Activated CD8-positive, alpha-beta memory T cell treated with anti-CD3 and anti-CD28 coated beads, Interleukin-2, amount 10 ng/mL, durations not matched to agents 7 days and 5 days (primary cell): ENCODE data around the gene MGAT4C. TPM values are rescaled to one million over a fixed set of nuclear protein-coding genes. Genes with fewer than 3 reads are reported as not detected.

Source experiments
- ATAC-seq: fragments of 150-1000 bp; cut with Tn5 transposase; one replicate; pipeline ENCODE4 v1.10.0; 2021; ENCODE audit warnings: moderate library complexity
- CTCF ChIA-PET: fragments of 350-600 bp; sonication (Branson Sonifier 250); formaldehyde crosslinking; loops from one replicate; lab custom pipeline; 2021; ENCODE audit warnings: antibody characterized with exemption; lab: Charles Lee
- DNase-seq: peaks from one replicate; pipeline ENCODE4 v3.0.0-alpha.2; 2020
- H3K27ac Mint-ChIP-seq: one replicate; pipeline ENCODE4 v1.8.0; 2021; ENCODE audit warnings: mild to moderate bottlenecking, mixed read lengths
- H3K27me3 Mint-ChIP-seq: one replicate; pipeline ENCODE4 v1.8.0; 2021; ENCODE audit warnings: mixed read lengths
- H3K36me3 Mint-ChIP-seq: one replicate; pipeline ENCODE4 v1.8.0; 2021; ENCODE audit warnings: mild to moderate bottlenecking, mixed read lengths
- H3K4me1 Mint-ChIP-seq: one replicate; pipeline ENCODE4 v1.8.0; 2021; ENCODE audit warnings: mixed read lengths
- H3K4me3 Mint-ChIP-seq: one replicate; pipeline ENCODE4 v1.8.0; 2021; ENCODE audit warnings: mild to moderate bottlenecking, moderate library complexity, mixed read lengths
- H3K9me3 Mint-ChIP-seq: one replicate; pipeline ENCODE4 v1.8.0; 2022; ENCODE audit warnings: low read depth, mixed read lengths
- total RNA-seq, 2 experiments: library from RNA; stranded (reverse); gene quantifications; one replicate each; pipeline ENCODE4 v1.2.3, GENCODE V29; 2021

The MGAT4C gene
- total RNA-seq, 2 experiments from 2014 or later, result not detected

GRCh38 chr12:86052921-86053320, 203.3 kb downstream of the MGAT4C start:
- no peak for DNase-seq
- no peaks in the 10 kb centered on the region for H3K36me3 Mint-ChIP-seq
- peaks cover 7% of the 10 kb centered on the region for H3K9me3 Mint-ChIP-seq
- CTCF ChIA-PET, result no interaction called here
- H3K4me3 Mint-ChIP-seq, result no peak overlapping the region
- no peak overlapping the region for H3K27ac Mint-ChIP-seq
- H3K27me3 Mint-ChIP-seq, result no peaks in the 10 kb centered on the region
- no peaks in the 10 kb centered on the region for H3K4me1 Mint-ChIP-seq
- ATAC-seq, result no peak

DNA sequence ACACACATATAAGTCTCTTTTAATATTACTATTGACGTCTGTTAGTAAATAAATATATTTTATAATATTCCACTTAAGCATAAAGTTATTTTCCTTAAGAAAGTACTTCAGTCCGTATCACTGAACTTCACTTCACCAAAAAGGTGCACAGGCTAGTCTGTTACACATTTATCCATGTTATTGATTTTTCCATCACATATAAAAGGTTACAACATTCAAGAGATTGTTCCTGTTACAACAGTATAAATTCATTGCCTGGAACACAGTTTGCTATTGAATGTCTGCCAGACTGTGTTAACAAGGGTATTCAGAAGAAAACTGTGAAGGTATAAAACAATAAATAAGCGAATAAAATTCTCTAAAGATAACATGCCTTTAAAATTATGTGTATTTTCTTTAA, 206.2 kb downstream of the MGAT4C start:
- CTCF ChIA-PET, result no interaction called here
- no peak for ATAC-seq
- Mint-ChIP-seq H3K27ac (no peak overlapping the region), H3K4me3 (no peak overlapping the region), H3K9me3 (peaks cover 5% of the 10 kb centered on the region), H3K4me1 (no peaks in the 10 kb centered on the region), H3K36me3 (no peaks in the 10 kb centered on the region), H3K27me3 (no peaks in the 10 kb centered on the region)
- DNase-seq, result no peak

GRCh38 chr12:86044396-86044795, 211.8 kb downstream of the MGAT4C start:
- Mint-ChIP-seq H3K4me1 (no peaks in the 10 kb centered on the region), H3K9me3 (peaks cover 22% of the 10 kb centered on the region), H3K27me3 (no peaks in the 10 kb centered on the region), H3K36me3 (no peaks in the 10 kb centered on the region), H3K27ac (no peak overlapping the region), H3K4me3 (no peak overlapping the region)
- no peak for DNase-seq
- no peak for ATAC-seq
- CTCF ChIA-PET, result no interaction called here

GRCh38 chr12:86042062-86042461, 214.1 kb downstream of the MGAT4C start:
- H3K27ac Mint-ChIP-seq, result no peak overlapping the region
- no peaks in the 10 kb centered on the region for H3K4me1 Mint-ChIP-seq
- peaks cover 26% of the 10 kb centered on the region for H3K9me3 Mint-ChIP-seq

GRCh38 chr12:86018361-86018760, 237.8 kb downstream of the MGAT4C start:
- H3K4me3 Mint-ChIP-seq, result no peak overlapping the region
- DNase-seq, result no peak
- no peaks in the 10 kb centered on the region for H3K4me1 Mint-ChIP-seq
- ATAC-seq, result no peak
- peaks cover 2% of the 10 kb centered on the region for H3K9me3 Mint-ChIP-seq
- H3K27me3 Mint-ChIP-seq, result no peaks in the 10 kb centered on the region
- no peaks in the 10 kb centered on the region for H3K36me3 Mint-ChIP-seq
- CTCF ChIA-PET, result no interaction called here
- no peak overlapping the region for H3K27ac Mint-ChIP-seq

More at GRCh38 chr12:86042062-86042461, 214.1 kb downstream of the MGAT4C start:
- DNase-seq (no peak), ATAC-seq (no peak)
- CTCF ChIA-PET, result no interaction called here
- Mint-ChIP-seq H3K36me3 (no peaks in the 10 kb centered on the region), H3K27me3 (no peaks in the 10 kb centered on the region), H3K4me3 (no peak overlapping the region)

- Mint-ChIP-seq H3K27me3 (no peaks in the 10 kb centered on the region), H3K27ac (no peak overlapping the region), H3K4me1 (no peaks in the 10 kb centered on the region), H3K4me3 (no peak overlapping the region), H3K9me3 (peaks cover 2% of the 10 kb centered on the region), H3K36me3 (no peaks in the 10 kb centered on the region)
- DNase-seq (no peak), ATAC-seq (no peak)
- CTCF ChIA-PET, result no interaction called here
These were observed 241.2 kb downstream of the MGAT4C start for GRCh38 chr12:86015026-86015425.

GRCh38 chr12:86006727-86007126, 249.5 kb downstream of the MGAT4C start:
- ATAC-seq (no peak), DNase-seq (no peak)
- Mint-ChIP-seq H3K4me1 (no peaks in the 10 kb centered on the region), H3K4me3 (no peak overlapping the region), H3K36me3 (no peaks in the 10 kb centered on the region), H3K9me3 (peaks cover 12% of the 10 kb centered on the region), H3K27ac (no peak overlapping the region), H3K27me3 (no peaks in the 10 kb centered on the region)
- CTCF ChIA-PET, result no interaction called here

DNA sequence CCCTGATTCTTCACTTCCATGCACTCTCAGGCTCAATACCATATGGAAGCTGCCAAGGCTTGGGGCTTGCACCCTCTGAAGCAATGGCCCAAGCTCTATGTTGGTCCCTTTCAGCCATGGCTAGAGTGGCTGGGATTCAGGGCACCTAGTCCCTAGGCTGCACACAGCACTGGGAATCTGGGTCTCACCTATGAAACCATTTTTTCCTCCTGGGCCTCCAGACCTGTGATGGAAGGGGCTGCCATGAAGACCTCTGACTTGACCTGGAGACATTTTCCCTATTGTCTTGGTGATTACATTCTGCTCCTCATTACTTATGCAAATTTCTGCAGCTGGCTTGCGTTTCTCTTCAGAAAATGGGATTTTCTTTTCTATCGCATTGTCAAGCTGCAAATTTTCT, 258.1 kb downstream of the MGAT4C start:
- H3K4me3 Mint-ChIP-seq, result no peak overlapping the region
- no peak overlapping the region for H3K27ac Mint-ChIP-seq
- no peak for ATAC-seq
- H3K27me3 Mint-ChIP-seq, result no peaks in the 10 kb centered on the region
- CTCF ChIA-PET, result no interaction called here
- no peak for DNase-seq
- H3K36me3 Mint-ChIP-seq, result no peaks in the 10 kb centered on the region
- no peaks in the 10 kb centered on the region for H3K4me1 Mint-ChIP-seq
- peaks cover 12% of the 10 kb centered on the region for H3K9me3 Mint-ChIP-seq

DNA sequence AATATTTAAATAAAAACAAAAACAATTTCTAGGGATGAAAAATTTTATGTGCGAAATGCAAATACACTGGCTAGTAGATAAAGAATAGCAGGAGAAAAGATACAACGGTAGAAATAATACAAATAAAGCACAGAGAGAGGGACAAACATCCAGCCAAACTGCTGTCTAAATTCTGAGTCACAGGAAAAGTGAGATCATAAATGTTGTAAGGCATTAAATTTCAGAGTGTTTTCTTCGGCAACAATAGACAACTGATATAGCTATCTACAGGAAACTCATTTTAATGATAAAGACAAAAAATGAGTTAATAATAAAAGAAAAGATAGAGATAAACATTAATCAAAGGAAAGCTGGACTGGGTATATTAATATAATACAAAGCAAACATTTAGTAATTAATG, 259.9 kb downstream of the MGAT4C start:
- no peaks in the 10 kb centered on the region for H3K36me3 Mint-ChIP-seq
- no peak overlapping the region for H3K27ac Mint-ChIP-seq
- no peak overlapping the region for H3K4me3 Mint-ChIP-seq
- CTCF ChIA-PET, result no interaction called here
- no peaks in the 10 kb centered on the region for H3K4me1 Mint-ChIP-seq
- H3K27me3 Mint-ChIP-seq, result no peaks in the 10 kb centered on the region
- ATAC-seq (no peak), DNase-seq (no peak)
- peaks cover 16% of the 10 kb centered on the region for H3K9me3 Mint-ChIP-seq

GRCh38 chr12:85993746-85994145, 262.4 kb downstream of the MGAT4C start:
- Mint-ChIP-seq H3K4me3 (no peak overlapping the region), H3K27ac (no peak overlapping the region), H3K36me3 (no peaks in the 10 kb centered on the region), H3K9me3 (peaks cover 15% of the 10 kb centered on the region), H3K27me3 (no peaks in the 10 kb centered on the region), H3K4me1 (no peaks in the 10 kb centered on the region)
- CTCF ChIA-PET, result no interaction called here
- no peak for DNase-seq
- ATAC-seq, result no peak

GRCh38 chr12:85985996-85986395, 270.2 kb downstream of the MGAT4C start:
- Mint-ChIP-seq H3K27ac (no peak overlapping the region), H3K4me3 (no peak overlapping the region), H3K9me3 (peaks cover 4% of the 10 kb centered on the region), H3K36me3 (no peaks in the 10 kb centered on the region), H3K4me1 (no peaks in the 10 kb centered on the region), H3K27me3 (no peaks in the 10 kb centered on the region)
- DNase-seq (no peak), ATAC-seq (no peak)
- CTCF ChIA-PET, result no interaction called here

DNA sequence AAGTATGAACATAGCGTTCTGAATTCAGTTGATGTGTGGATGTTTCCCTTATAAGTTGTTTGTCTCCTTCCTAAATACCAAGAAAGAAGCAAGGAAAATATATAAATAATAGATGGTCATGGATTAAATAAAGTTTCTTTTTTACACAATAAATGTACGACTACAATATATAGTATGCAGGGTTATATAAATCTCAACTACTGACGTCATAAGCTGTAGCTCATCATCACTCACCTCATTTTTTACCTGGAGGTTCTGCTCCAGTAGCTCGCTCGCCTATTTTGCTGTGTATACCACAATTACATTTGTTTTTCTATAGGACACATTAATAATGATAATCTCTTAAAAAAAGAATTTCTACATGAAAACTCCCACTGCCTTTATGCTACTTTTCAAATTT, 272.6 kb downstream of the MGAT4C start:
- no peak for ATAC-seq
- Mint-ChIP-seq H3K27ac (no peak overlapping the region), H3K4me3 (no peak overlapping the region), H3K9me3 (peaks cover 2% of the 10 kb centered on the region), H3K27me3 (no peaks in the 10 kb centered on the region), H3K4me1 (no peaks in the 10 kb centered on the region), H3K36me3 (no peaks in the 10 kb centered on the region)
- CTCF ChIA-PET, result no interaction called here
- DNase-seq, result no peak

GRCh38 chr12:85979641-85980040, 276.6 kb downstream of the MGAT4C start:
- no peak overlapping the region for H3K4me3 Mint-ChIP-seq

DNA sequence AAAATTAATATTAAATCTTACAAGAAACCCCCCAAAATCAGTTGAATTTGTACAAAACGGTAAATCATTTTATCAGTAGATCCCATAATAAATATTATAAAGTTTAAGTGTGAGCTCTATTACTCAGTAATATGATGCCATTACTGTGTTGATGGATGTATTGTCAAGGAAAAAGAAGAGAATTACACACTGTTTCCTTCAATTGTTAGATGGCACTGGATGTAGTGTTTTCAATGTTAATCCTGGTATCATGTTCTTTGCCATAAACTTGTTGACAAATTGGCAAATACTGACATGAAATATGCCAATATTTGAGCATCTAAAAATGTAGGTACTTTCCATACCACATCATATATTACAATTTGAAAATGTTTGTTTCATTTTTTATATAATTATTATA, 280.5 kb downstream of the MGAT4C start:
- Mint-ChIP-seq H3K9me3 (peaks cover 2% of the 10 kb centered on the region), H3K4me1 (no peaks in the 10 kb centered on the region), H3K27ac (no peak overlapping the region), H3K27me3 (no peaks in the 10 kb centered on the region), H3K36me3 (no peaks in the 10 kb centered on the region), H3K4me3 (no peak overlapping the region)
- CTCF ChIA-PET, result no interaction called here
- ATAC-seq (no peak), DNase-seq (no peak)

More at GRCh38 chr12:85979641-85980040, 276.6 kb downstream of the MGAT4C start:
- Mint-ChIP-seq H3K36me3 (no peaks in the 10 kb centered on the region), H3K4me1 (no peaks in the 10 kb centered on the region), H3K9me3 (peaks cover 2% of the 10 kb centered on the region), H3K27ac (no peak overlapping the region), H3K27me3 (no peaks in the 10 kb centered on the region)
- DNase-seq (no peak), ATAC-seq (no peak)
- CTCF ChIA-PET, result no interaction called here

DNA sequence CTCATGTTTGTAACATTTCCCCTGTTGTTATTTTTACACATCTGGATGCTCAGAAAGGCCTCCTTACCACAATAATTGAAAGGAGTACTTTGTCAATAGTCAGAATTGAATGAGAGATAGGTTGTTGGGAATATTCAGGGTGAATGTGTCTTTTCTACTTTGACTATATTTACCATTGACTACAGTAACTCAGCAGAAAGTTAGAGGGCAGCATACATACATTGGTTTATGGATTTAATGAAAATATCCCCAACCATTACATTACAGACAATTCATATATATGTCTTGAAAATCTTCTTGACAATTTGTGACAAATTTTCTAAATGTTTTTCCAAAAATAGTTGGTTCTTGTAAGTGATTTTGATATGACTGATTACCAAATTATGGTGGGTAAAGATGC, 284.4 kb downstream of the MGAT4C start:
- H3K9me3 Mint-ChIP-seq, result peaks cover 2% of the 10 kb centered on the region
- no peaks in the 10 kb centered on the region for H3K27me3 Mint-ChIP-seq
- no peak for ATAC-seq
- H3K27ac Mint-ChIP-seq, result no peak overlapping the region
- H3K4me3 Mint-ChIP-seq, result no peak overlapping the region
- CTCF ChIA-PET, result no interaction called here
- H3K36me3 Mint-ChIP-seq, result no peaks in the 10 kb centered on the region
- no peaks in the 10 kb centered on the region for H3K4me1 Mint-ChIP-seq
- no peak for DNase-seq
